ENCODE results near the gene C3orf70.

Gene C3orf70

GRCh38 chr3:185084901-185085300 lies 68.0 kb downstream of the C3orf70 start:
- DNase-seq (no peak), ATAC-seq (no peak)

DNA sequence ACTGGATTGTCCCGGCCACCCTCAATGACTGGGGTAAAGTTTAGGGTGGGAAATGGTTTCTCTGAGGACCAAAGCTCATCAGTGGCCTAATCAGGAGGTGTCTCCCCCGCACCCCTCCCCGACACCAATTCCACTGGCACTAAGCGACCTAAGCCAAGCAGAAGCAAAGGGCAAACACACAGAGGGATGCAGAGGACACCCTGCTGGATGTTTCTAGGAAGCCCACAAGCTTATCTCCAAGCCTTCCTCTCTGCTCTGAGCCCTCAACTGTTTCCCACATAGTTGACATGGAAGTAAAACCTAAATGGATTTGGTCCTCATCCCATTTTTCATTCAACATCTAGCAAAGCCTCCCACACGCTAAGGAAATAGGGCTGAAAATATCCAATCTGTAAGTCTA lies 68.5 kb downstream of the C3orf70 start:
- ATAC-seq (no peak), DNase-seq (no peak)

DNA sequence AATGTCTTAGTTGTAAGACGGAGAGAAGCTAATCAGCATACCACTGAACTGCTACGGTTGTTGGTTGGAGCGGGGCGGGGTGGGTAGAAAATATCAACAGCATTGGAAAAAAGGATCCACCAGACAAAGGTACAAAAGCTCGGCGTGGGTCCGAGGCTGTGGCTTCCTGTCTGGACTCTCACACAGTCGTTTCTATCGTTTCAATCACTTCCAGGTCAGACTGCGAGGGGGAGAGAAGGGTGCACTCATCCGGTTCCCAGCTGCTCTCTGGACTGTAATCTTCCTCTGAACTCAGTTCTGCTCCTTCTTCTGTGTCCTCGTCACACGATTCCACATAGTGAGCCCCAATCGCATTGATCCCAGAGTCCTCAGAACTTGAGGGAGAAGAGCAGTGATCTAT lies 70.0 kb downstream of the C3orf70 start:
- DNase-seq (no peak), ATAC-seq (no peak)

DNA sequence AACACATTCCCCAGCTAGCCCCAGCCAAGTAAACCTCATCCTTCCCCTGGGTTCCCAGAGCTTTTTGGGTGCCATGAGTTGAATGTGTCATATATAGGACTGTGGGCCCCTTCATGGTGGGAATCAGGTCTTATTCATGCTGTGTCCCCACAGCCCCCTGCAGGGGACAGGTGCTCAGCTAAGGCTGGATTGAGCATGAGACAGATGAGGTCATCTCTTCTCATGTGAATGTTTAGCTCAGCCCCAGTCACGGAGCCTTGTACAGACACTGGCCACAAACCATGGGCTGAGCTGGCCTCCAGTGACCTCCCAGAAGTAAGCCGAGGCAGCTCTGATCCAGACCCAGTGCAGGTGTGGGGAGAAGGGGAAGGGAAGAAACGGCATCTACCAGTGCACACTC lies 70.7 kb downstream of the C3orf70 start:
- ATAC-seq: no peak
- DNase-seq: no peak

GRCh38 chr3:185081521-185081920 lies 71.3 kb downstream of the C3orf70 start:
- no peak for ATAC-seq
- DNase-seq: no peak

DNA sequence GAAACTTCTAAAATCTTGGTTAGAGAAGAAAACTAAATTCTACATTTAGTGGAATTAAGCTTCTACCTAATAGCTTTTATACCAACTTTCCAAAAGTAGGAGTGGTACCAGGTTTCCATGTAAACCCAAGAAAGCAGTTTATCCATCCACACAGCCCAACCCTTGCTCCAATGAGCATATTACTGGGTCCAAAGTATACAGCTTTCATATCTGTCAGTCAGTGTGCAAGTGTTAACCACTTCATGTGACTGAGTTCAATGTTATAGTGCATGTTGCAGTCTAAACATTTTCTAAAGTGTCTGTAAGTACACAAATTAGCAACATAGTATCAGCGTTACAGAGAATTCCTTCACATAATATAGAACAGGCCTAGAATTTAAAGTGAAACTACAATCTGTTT lies 73.2 kb downstream of the C3orf70 start:
- no peak for DNase-seq
- no peak for ATAC-seq

DNA sequence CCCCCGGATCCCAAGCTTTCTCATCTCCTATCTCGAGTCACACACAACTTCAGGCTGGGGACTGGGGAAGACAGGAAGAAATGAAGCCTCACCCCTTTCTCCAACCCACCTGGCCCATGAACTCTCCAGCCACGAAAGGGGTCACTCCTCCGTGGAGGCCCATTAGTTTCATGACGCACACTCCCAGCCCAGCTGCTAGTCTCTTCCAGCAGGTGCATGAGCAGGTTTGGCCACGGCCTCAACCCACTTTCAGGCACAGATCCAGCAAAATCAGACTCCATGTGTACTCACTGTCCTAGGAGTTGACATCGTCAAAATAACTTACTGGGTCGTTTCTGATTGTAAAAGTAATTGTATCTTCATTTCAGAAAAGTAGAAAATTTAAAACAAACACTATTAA lies 76.6 kb downstream of the C3orf70 start:
- ATAC-seq: no peak

GRCh38 chr3:185075547-185075946 lies 77.3 kb downstream of the C3orf70 start:
- DNase-seq (no peak), ATAC-seq (no peak)

More for the DNA sequence above, 76.6 kb downstream of the C3orf70 start:
- DNase-seq: no peak

DNA sequence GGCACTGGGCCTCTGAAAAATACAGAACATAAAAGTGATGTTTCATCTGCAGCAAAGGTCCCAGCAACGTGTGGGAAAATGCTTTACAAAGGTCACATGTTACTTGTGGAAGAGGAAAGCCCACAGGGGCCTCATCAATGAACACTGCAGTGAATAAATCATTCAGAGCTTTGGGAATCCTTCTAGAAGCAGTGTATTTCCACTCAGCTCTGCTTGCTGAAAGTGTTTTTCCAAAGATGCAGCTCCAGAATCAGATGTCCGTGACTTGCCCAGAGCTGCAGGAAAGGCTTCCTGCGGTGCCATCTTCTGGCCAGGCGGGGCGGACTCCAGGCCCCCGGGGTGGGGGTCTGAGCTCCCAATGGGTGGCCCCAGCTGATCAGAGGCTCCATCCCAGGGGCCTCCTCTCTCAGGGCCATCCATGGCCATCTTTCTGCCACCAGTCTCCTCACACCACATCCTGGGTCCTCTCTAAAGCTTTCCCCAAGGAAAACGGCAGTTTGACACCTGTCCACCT lies 81.5 kb downstream of the C3orf70 start:
- no peak for ATAC-seq

GRCh38 chr3:185070491-185071286 lies 82.2 kb downstream of the C3orf70 start:
- no peak for ATAC-seq
- DNase-seq: no peak

More for the DNA sequence above, 81.5 kb downstream of the C3orf70 start:
- DNase-seq: no peak

- DNase-seq (no peak), ATAC-seq (no peak)
These were observed 83.5 kb downstream of the C3orf70 start for GRCh38 chr3:185069037-185070030.

DNA sequence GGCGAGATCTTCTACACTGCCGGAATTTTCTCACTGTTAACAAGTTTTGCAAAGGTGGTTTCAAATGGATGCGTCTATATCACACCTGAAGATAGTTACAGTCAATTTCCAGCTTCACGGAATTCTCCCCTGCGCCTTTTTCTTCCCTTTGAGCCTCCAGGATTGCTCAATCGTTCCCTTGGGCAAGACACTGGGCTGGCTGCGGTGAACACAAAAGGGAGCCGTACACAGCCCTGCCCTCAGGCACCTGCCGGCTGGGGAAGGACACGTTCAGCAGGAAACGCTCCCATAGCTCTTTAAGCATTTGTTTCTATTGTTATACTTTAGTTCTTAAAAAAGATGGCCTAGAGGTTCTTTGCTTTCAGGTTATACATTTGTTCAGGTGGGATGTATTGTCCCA lies 85.7 kb downstream of the C3orf70 start:
- ATAC-seq (no peak), DNase-seq (no peak)

DNA sequence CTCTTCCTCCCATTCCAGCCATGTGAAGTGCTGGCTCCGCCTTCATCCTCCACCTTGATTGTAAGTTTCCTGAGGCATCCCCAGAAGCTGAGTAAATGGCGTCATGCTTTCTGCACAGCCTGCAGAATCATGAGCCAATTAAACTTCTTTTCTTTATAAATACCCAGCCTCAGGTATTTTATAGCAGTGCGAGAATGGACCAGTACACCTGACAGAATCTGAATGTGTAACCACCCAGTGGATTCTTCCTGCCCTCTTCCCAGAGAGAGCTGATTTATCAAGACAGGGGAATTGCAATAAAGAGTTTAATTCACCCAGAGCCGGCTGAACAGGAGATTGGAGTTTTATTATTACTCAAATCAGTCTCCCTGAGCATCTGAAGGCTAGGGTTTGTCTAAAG lies 86.6 kb downstream of the C3orf70 start:
- ATAC-seq (no peak), DNase-seq (no peak)

DNA sequence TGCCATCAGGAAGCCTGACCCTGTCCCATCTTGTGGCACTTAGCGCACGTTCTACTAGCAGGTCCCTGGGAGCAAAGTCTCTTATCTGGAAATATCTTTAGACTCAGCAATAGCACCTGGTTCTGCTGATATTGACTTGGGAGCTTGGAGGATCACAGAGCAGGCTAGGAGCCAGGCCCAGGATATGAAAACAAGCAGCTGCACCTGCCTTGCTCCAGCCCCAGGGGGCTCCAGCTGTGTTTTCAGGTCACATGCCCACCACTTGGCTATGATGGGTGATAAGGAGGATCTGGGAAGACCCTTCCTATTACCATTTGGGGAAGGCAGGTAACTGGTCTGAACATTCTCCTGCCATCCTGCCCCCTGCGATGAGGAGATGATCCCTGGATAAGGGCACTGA lies 87.8 kb downstream of the C3orf70 start:
- no peak for ATAC-seq
- no peak for DNase-seq

DNA sequence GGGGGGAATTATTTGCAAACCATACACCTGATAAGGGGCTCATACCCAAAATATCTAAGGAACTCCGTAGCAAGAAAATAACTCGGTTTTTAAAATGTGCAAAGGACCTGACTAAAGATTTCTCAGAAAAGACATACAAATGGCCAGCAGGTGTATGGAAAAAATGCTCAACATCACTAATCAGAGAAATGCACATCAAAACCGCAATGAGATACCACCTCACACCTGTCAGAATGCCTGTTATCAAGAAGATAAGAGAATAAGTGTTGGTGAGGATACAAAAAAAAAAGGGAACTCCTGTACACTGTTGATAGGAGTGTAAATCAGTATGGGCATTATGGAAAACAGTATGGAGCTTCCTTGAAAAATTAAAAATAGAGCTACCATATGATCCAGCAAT lies 89.4 kb downstream of the C3orf70 start:
- DNase-seq: no peak
- no peak for ATAC-seq

GRCh38 chr3:185062191-185062590 lies 90.7 kb downstream of the C3orf70 start:
- no peak for ATAC-seq

DNA sequence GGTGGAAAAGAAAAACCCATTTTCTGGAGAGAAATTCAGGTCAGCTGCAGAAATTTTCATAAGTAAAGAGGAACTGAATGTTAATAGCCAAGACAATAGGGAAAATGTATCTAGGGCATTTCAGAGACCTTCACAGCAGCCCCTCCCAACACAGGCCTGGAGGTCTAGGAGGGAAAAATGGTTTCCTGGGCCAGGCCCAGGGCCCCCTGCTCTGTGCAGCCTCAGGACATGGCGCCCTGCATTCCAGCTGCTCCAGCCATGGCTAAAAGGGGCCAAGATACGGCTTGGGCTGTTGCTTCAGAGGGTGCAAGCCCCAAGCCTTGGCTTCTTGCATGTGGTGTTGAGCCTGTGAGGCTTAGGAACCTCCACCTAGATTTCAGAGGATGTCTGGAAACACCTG lies 92.2 kb downstream of the C3orf70 start:
- DNase-seq (no peak), ATAC-seq (no peak)

More at GRCh38 chr3:185062191-185062590, 90.7 kb downstream of the C3orf70 start:
- DNase-seq: no peak

DNA sequence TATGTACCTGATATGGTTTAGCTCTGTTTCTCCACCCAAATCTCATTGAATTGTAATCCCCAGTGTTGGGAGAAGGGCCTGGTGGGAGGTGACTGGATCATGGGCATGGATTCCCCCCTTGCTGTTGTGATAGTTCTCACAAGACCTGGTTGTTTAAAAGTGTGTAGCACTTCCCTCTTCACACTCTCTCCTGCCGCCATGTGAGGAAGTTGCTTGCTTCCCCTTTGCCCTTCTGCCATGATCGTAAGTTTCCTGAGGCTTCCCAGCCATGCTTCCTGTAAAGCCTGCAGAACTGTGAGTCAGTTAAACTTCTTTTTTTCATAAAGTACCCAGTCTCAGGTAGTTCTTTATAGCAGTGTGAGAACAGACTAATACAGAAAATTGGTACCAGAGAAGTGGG lies 93.1 kb downstream of the C3orf70 start:
- DNase-seq: no peak

DNA sequence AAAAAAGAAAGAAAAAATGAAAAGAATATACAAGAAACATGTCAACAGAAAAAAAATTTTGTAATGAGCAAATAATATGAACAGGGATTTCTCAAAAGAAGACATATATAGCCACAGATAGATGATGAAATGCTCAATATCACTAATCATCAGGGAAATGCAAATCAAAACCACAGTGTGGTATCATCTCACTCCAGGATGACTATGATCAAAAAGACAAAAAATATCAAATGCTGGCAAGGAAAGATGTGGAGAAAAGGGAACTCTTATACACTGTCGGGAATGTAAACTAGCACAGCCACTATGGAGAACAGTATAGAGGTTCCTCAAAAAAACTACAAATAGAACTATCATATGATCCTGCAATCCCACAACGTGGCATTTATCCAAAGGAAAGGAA lies 94.1 kb downstream of the C3orf70 start:
- no peak for ATAC-seq

More for the DNA sequence above, 93.1 kb downstream of the C3orf70 start:
- no peak for ATAC-seq

GRCh38 chr3:185057829-185058228 lies 95.0 kb downstream of the C3orf70 start:
- no peak for DNase-seq
- ATAC-seq: no peak

More for the DNA sequence above, 94.1 kb downstream of the C3orf70 start:
- no peak for DNase-seq

- no peak for DNase-seq
These were observed 96.0 kb downstream of the C3orf70 start for GRCh38 chr3:185056908-185057307.

DNA sequence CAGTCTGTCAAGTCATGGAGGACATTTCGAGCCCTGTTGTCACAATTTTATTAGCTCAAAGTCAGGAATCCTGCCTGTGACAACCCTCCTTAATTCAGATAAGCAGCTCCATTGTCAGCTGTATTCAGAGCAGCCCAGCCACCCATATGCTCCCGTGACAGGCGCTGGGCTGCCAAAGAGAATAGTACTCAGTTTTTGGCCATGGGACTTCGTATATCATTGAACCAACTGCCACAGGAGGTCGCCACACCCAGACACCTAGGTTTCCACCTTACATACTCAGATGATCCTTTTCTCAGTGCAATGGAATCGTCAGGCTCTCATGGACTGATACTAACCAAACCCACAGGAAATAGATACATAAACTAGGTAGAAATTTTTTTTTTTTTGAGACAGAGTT lies 100.2 kb downstream of the C3orf70 start:
- ATAC-seq: no peak
- DNase-seq: no peak

More at GRCh38 chr3:185056908-185057307, 96.0 kb downstream of the C3orf70 start:
- ATAC-seq: no peak

DNA sequence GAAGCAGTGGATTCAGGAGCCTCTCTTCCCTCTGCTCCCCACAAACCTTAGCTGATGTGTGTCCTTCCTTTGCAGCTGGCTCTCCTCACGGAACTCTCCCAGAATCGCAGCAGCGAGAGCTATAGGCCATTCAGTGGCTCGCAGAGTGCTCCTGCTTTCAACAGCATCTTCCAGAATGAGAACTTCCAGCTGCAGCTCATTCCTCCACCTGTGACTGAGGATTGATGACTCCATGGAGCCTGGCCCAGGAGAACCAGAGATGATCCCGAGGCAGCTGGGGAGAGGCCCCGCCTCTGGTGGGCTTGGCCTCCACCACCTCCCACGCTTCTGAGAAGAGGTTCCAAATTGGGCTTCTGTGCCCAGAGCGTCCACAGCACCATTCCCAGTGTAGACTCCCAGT lies 101.1 kb downstream of the C3orf70 start:
- ATAC-seq: no peak
- no peak for DNase-seq

Data from stimulated activated naive CD8-positive, alpha-beta T cell treated with anti-CD3 and anti-CD28 coated beads, Interleukin-15, Interleukin-2, amounts not matched to agents 100 U/mL and 50 U/mL, for 24 hours (primary cell).